Measurements from ENCODE around the gene TMEM17.

Gene TMEM17

DNA sequence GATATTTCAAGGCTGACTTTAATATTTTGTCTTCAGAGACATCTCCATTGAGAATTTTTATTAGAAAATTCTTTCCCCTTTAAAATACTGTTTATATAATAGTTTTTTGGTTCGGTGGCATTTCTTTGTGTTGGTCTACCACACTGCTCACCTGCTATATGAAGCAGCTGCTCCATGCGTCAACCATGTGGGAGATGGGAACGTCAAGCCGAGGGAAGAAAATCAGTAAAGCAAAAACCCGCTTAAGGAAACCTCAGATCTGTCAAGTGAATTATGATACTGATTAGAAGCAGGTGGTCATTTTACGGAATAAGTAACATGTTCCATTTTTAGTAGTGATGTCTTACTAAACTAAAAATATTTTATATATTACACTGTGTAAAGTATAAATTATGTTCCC lies 5.6 kb upstream of the TMEM17 start:
- DNase-seq (ENCODE audit: low spot score): no peak

DNA sequence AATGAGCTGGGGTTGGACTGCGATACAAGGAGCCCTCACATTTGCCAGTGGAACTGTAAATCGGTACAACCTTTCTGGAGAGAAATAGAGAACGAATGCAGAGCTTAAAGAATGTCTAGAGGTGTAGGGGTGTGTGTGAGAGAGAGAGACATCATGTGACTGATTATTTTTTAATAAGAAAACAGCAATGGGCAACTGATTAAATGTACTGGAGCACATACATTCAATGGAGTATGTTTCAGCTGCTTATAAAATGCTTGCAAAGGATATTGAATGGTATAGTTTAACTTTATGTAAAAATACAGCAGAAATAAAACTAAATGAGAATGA lies 391 bp upstream of the TMEM17 start:
- DNase-seq (ENCODE audit: low spot score): no peak

DNA sequence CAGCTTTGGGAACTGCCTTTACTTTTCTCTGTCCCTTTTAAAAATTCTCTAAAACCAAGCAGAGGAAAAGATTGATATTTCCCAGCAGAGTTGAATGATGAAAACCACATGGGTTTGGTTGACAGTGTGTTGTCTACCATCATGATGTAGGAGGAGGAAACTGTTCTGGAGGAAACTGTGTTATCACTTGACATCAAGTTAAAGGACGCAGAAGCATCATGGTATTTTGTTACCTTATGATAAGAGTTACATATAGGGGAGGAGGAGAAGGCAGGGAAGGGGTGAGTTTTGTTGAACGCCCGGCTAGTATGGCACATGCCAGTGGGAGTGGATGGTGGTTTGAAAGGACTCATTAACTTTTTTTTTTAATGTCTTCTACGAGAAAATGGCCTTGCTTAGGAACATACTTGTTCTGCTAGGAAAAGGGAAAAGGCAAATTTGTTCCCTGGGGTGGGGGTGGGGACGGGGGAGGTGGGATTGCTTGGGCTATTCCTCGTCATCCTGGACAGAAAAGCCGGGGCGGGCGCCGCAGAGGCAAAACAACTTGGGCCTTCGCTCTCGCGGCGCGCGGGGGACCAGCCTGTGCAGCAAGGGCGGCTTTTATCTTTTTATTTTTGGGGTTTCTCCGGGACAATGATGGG lies 766 bp downstream of the TMEM17 start:
- no peak for DNase-seq (ENCODE audit: low spot score)

DNA sequence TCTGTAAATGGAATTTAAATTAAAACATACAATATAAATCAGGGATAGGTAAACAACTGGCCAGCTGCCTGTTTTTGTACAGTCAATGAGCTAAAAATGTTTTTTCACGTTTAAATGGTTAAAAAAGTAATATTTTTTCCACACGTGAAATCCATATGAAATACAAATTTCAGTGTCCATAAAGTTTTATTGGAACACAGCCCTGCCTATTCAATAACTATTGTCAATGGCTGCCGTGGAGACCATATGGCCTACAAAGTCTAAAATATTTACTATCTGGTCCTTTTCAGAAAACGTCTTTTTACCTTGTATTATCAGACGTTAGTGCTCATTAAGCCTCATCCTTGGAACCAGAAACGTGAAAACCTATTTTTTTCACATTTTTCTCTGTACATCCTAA lies 1.3 kb downstream of the TMEM17 start:
- DNase-seq (ENCODE audit: low spot score): no peak

DNA sequence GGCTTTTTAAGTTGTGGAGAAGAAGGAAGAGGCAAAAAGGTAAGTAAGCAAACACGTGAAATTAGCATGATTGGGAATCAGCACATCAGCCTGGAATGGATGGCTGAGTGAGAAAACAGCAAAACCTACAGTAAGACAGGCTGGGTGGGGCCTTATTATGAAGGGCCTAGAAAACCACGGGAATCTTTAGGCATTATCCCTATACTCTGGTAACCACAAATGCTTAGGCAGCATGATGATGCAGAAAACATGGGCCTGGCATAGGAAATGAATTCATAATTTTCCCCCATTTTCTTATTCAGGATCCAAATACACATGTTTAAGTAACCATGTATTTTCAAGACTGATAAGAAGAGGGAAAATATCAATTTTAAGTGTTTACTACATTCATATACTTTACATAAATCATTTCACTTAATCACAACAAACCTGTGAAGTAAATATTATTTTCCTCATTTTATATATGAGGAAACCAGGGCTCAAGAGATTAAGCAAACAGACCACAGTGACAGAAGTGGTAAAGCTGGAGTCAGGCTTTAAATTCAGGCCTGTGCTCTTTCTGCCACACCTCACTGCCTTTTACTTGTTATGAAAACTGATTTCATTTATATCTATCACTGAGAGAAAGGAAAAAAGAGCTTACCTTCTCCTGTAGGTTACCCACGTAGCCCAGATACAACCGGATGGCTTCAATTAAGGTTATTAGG lies 4.0 kb downstream of the TMEM17 start:
- no peak for DNase-seq (ENCODE audit: low spot score)

DNA sequence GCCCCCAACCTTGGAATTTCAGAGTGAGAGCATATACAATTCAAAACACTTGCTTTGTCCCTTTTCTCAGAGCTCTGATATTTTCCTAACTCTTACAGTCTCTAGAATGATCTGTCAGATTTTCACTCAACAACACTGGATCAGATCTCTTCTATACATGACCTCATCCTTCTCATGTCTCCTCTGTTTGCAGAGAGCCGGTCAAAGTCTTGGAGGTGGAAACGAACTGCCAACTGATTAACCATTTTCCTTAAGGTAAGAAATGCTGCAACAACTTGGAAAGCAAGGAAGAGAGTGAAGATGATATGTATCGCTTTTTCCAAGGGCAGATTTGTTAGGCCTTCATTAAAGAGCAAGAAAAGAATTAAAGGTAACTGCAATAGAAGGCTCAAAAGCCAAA lies 4.9 kb downstream of the TMEM17 start:
- no peak for DNase-seq (ENCODE audit: low spot score)

DNA sequence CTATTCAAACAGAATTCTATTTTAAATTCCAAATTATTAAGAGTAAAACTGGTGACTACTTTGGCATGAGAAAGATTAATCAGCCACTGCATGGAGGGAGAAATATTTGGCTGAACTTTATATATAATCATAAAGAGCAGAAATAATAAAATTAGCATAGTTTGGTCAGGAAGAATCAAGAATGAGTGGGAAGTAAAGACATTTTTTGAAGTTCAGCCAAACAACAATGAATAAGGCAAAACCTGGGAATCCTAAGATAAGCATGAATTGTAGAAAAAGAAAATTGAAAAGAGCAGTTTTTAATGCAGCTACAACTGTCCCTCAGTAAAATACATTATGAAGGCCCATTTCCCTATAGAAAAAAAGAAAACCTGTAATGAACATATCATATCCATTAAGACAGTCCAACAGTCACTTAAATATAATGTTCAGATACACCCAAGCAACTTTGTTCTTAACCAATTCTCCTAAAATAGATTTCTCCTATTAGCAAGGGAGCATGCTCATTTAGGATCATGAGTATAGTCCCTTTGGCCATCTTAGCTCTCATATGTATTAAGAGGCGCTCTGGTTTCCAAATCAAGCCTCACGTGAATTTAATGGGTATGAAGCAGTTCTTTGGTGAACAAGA lies 6.5 kb downstream of the TMEM17 start:
- no peak for DNase-seq (ENCODE audit: low spot score)

DNA sequence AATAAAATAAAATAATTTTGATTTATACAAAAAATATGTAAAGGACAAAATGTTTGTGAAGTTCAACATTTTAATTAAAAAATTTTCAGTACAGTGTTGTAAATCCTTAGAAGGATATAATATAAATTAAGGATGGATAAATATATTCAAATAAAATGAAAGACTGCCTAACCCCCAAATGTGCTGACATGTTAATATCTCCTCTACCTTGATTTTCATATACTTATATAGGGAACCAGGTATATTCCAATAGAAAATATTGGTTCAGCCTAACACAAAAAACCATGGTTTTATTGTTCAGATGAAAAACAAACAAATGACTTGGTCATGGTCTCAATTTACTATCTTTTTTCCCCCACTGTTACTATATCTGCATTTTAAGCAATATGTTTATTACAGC lies 7.3 kb downstream of the TMEM17 start:
- no peak for DNase-seq (ENCODE audit: low spot score)

DNA sequence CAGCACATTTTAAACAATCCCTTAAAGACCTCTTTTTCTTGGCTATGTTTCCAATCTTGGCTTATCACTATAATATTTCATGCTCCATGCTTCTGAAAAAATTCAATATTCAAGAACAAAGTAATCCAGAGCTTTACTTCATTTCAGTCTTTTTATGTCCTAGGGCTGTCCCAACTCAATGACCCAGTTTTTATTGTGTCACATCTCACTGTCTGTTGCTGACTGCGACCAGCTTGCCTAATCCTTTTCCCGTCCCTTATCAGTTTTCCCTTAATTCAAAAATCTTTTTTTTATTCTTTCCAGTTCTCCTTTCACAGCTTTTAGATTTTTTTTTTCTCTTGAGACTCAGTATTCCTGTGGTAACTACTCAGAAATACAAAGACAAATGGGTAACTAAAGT lies 10.2 kb downstream of the TMEM17 start:
- DNase-seq (ENCODE audit: low spot score): no peak

DNA sequence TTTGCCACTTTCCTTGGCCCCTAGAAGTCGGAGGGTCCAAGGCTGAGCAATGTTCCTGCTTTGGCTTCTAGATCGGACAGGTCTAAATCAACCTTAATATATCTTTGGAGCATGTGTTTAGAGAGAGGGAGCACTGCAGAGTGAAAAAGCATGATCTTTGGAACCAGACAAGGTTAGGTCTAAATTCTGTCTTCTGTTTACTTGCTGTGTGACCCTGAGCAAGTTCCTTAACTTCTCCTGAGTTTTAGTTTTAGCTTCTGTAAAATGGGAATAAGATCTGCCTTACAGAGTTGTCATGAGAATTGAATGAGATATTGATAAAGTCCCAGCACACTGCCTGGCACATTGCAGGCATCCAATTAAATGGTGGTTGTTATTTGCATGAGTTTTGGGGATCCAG lies 13.9 kb downstream of the TMEM17 start:
- DNase-seq (ENCODE audit: low spot score): no peak

DNA sequence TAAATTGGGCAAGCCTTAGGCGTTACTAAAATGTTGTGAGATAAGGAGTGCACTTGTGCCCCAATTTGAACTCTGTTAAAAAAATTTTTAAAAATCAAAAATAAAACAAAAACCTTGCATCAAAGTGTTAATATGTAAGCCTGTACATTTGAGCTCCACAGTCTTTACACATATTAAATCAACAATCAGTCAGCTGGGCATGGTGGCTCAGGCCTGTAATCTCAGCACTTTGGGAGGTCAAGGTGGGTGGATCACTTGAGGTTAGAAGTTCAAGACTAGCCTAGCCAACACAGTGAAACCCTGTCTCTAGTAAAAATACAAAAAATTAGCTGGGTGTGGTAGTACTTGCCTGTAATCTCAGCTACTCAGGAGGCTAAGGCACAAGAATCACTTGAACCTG lies 16.3 kb downstream of the TMEM17 start:
- no peak for DNase-seq (ENCODE audit: low spot score)

DNA sequence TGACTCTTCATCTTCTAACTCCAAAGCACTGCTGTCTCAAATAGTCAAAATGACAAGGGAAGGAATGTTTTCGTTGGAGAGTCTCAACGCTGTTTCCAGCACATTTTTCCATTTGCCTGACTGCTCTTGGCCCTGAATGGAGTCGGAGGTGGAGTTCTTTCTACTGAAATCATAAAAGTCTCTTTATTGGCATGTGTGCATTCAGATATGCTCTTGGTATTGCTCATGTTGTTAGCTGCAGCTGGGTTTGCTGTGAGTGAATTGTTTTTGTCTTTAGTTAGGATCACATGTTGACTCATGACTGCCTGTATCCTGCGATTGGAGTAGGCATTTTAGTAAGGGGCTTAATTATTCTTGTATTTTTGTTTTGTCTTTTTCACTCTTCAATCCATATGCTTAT lies 16.8 kb downstream of the TMEM17 start:
- no peak for DNase-seq (ENCODE audit: low spot score)

DNA sequence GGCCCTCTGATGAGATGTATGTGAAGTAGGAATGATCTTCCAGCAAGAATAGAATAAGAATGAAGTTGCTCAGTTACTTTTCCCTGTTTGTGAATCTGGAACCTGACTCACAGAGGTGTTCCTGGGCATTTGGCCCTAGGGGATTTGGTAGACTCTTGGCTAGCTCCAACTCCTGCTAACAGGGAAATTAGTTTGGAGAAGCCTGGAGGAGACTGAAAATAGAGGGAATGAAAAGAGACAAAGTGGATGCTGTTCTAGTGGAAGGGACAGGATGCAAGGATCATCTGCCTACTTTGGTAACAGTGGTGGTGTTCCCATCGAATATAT lies 19.6 kb downstream of the TMEM17 start:
- no peak for DNase-seq (ENCODE audit: low spot score)

DNA sequence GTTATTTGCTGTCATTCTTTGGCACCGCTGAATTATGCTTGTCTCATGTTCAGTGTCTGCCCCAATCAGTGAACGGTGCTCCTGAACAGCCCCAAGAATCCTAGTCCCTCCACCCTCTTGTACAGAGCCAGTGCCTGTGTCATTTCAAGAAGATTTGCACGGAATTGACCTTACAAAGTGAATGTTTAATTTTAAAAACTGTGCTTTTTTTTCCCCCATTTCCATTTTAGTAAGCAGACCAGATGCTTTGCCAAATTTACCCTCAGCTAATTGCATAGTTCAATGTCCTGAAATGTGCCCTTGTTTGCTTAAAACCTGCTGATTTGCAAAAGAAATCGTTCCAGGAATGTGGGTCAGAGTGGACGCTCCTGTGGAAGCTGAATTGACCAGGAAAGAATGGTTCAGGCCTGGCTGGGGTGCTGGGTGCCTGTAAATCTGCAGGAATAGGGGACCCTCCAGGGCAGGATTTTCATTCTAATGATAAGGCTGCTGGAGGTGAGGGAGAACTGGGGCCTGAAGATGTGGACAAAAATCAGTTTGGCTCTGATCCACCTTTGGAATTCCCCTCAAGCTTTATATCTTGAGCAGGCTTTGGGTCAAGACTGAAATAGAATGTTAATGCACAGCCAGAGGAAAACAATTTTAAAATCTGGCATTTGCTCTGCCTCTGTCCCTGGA lies 20.1 kb downstream of the TMEM17 start:
- no peak for DNase-seq (ENCODE audit: low spot score)

DNA sequence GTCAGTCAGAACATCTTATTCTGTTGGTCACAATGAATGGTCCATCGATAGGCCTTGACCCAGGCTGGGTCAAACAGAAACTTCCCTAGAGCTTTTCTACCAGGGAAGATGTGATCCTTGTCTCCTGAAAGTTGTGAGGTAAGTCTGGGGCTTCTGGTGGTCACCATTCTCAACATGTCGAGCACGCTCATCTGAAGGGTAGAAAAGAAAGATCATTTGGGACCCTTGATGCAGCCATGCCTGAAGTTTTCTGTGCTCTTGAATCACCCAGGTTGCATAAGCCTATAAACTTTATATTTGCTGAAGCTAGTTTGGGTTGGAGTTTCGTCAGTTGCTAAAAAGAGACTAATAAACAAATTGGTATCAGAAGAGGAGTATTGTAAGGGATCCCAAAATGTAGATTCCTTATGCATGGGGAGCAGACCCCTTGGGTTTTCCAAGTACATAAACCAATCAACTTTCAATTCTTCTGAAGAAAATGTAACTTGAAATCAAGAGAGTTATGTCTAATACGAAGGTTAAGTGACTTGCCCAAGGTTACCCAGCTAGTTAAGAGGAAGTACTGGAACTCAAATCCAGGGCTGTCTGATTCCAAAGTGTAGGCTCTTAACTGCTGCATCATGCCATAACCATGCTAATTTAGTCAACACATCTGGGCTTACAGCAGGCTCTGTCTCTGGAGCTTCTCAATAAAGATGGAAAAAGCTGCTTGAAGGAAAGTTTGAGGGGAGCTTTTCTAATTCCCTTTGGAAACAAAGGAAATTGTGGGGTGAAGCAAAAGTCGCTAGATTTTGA lies 23.2 kb downstream of the TMEM17 start:
- DNase-seq (ENCODE audit: low spot score): no peak

DNA sequence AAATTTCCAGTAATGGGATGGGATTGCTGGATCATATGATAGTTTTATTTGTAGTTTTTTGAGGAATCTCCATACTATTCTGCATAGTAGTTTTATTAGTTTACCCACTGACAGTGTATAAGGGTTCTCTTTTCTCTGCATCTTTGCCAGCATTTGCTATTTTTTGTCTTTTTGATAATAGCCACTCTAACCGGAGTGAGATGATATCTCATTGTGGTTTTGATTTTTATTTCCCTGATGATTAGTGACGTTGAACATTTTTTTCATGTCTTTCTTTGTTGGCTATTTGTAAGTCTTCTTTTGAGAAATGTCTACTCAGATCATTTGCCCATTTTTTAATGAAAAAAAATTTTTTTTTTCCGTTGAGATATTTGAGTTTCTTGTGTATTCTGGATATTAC lies 26.1 kb downstream of the TMEM17 start:
- DNase-seq (ENCODE audit: low spot score): no peak

DNA sequence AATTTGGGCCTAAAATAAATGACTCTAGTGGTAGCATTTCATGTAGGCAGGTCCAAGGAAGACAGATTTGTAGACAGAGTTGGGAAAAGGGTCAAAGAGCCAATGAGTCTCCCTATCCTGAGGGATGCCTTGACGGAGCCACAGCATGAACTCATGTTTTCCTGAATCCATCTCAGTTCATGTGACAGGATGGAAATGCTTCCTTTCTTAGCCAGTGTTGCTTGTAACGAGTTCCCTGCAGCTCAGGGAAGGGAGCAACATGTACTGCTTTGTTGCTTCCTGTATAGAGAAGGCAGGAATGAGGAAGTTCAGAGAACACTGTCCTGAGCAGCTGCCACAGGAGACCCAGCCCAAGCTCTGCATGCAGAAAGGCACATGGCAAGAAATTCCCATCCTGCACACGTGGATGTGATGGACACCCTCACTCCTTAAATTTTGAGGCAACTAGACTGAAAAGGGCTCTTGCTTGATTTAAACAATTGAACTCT lies 27.9 kb downstream of the TMEM17 start:
- no peak for DNase-seq (ENCODE audit: low spot score)

DNA sequence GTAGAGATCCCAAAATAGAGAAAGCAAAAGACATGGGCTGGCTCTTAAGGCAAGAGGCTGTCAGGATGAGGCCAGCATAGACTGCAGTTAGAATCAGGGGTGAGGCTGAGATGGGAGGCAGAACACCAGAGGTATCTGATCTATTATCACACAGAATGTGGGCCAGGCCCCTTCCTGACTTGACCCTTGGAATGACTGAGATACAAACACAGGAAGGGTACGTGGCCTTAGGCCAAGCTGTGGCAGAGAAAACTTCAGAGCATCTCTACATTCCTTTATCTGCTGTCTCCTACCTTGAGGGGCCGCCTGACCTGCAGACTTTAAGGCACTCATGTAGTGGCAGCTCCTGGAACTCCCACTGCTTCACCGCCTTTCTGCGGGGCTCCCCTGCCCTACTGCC lies 28.4 kb downstream of the TMEM17 start:
- DNase-seq (ENCODE audit: low spot score): no peak

DNA sequence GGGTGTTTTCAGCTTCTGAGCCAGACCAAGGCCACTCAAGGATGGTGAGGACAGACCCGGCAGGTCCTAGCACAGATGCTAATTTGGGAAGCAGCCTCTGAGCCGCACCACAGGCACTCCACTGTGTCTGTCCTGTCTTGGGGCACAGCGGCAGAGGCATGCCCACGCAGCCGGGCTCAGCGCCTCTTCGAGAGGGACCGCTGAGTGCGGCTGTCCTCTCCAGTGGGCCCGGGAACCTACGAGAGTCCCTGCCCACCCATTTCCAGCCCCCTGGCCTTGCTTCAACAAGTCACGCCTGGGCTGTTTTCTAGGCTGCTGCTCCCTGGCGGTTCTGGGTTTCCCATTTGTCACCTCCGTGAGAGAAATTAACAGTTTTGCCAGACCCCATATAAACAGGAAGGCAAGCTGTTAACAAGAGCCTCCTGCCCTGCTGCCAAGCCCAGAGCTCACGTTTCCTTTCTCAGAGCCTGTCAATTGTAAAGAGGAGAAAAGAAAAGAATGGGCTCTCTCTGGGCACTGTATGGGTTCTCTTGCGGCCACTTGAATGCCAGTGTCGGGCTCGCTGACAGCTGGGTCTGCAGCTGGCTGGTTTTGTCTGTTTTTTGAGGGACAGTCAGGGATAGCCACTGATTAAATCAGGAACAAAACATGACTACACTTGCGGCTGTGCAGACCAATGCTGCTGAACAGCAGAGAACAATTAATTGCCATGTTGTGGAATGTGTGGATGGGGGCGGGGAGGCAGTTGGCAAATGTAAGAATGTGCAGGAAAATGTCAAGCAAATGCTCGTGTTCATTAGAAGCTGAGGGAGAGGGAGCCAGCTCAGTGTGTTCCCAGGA lies 30.6 kb downstream of the TMEM17 start:
- DNase-seq (ENCODE audit: low spot score): no peak

DNA sequence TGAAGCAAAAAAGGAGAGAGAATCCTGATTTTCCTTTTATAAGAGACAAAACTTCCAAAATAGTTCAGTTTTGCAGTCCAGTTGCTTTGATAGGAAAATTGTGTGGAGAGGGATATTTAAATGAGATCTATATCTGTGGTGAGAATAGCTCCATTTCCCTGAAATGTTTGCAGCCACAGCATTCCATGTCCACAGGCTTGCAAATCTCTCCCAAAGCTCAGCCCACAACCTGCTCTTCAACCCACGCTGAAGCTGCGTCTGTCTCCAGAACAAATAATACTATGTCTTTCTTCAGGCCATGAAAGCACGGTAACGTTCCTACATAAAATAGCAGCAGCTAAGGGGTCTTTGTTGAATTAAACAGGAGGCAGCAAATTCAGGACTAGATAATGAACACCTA lies 31.8 kb downstream of the TMEM17 start:
- DNase-seq (ENCODE audit: low spot score): no peak

DNA sequence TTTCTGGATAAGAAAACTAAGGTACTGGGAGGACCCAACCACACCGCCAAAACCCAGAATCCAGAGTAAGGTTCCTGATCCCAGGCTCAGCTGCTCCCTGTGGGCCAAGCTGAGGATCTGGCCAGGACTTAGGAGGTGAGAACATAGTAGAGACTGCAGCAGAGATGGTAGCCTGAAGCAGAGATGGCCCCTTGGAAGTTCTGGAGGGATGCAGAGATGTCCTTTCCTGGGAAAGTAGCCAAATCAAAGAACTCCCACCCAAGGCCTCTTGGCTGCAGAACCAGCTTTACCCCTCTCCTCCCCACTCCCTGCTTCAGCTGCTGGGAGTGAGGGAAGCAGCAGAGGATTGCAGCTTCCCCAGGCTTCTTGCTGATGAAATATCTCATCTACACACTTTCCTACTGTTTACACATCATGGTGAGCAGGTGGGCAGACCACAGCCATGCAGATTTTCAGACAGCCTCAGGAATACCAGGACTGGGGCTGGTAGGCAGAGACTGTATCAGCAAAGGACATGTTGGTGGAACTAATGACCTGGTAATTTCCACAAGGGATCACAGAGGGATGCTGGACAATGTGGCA lies 32.7 kb downstream of the TMEM17 start:
- DNase-seq (ENCODE audit: low spot score): no peak
